Transverse colon (tissue), 4 donors: ENCODE results near the gene C15orf62. TPM values are rescaled to one million over a fixed set of nuclear protein-coding genes. Genes with fewer than 3 reads are reported as not detected.

Source experiments
- DNase-seq: peaks from one replicate; pipeline ENCODE4 v3.0.0-alpha.2; 2019
- H3K27ac ChIP-seq, 4 donors: fragments of 200-600 bp; sonication (generic); 2 replicates each; pipeline ENCODE4 v1.5.1; 2016 to 2018; ENCODE audit warnings: inconsistent platforms in 4 of 4
- H3K27me3 ChIP-seq: fragments of 200-600 bp; sonication (generic); 2 replicates; pipeline ENCODE4 v1.5.1; 2017; ENCODE audit warnings: inconsistent platforms
- H3K36me3 ChIP-seq, 4 donors: fragments of 200-600 bp; sonication (generic); 2 replicates each; pipeline ENCODE4 v1.5.1; 2017 to 2019; ENCODE audit warnings: inconsistent platforms in 4 of 4
- H3K4me1 ChIP-seq, 4 donors: fragments of 200-600 bp; sonication (generic); 2 replicates each; pipeline ENCODE4 v1.5.1; 2017 to 2020; ENCODE audit warnings: inconsistent platforms in 4 of 4
- H3K4me3 ChIP-seq, 4 donors: fragments of 200-600 bp; sonication (generic); 1 replicate in 1 of 4; 2 replicates in 3 of 4; pipeline versions ENCODE4 v1.5.1 to v1.6.1; 2017 to 2019; ENCODE audit warnings: inconsistent platforms in 4 of 4
- H3K9me3 ChIP-seq, 2 donors: fragments of 200-600 bp; sonication (generic); 2 replicates each; pipeline ENCODE4 v1.5.1; 2017 to 2019; ENCODE audit warnings: inconsistent platforms in 2 of 2
- EP300 ChIP-seq: sonication (generic); formaldehyde crosslinking; IDR thresholded peaks from one replicate; pipeline ENCODE4 v1.6.1; 2017; ENCODE audit warnings: antibody characterized with exemption, low read depth
- POLR2A ChIP-seq: fragments of 450-650 bp; IDR thresholded peaks from one replicate; pipeline ENCODE4 v1.6.1; 2016; ENCODE audit warnings: antibody characterized with exemption, mild to moderate bottlenecking, moderate library complexity
- POLR2AphosphoS5 ChIP-seq, 3 donors: sonication (generic); formaldehyde crosslinking; IDR thresholded peaks; one replicate each; pipeline ENCODE4 v1.6.1; 2016; ENCODE audit warnings: antibody characterized with exemption in 3 of 3
- WGBS, 2 donors: methylation state at CpG; one replicate each; pipeline ENCODE4 v1.1.5; 2018; ENCODE audit warnings: low coverage in 1 of 2; 5-methylcytosine and 5-hydroxymethylcytosine counted together
- in situ Hi-C, 4 donors: fragments of 200-750 bp; cut with MboI; loops; one replicate each; pipeline versions ENCODE4 v1.15.0 to v1.15.1; 2017; ENCODE audit warnings: low sequenced_read_pairs in 3 of 4, low pct_ligation_motif_present in 1 of 4, low pct_unique_long_range_greater_than_20kb in 1 of 4
- intact Hi-C: fragments of 100-400 bp; cut with DNase I; formaldehyde crosslinking; loops from one replicate; pipeline ENCODE4 v1.15.1; 2023; ENCODE audit warnings: low total_unique reads
- total RNA-seq, 4 donors: library from RNA; depleted of rRNA; stranded (reverse); fragments of >200 nt; gene quantifications; one replicate each; pipeline ENCODE4 v1.1.0, GENCODE V29; 2016
- TF ChIP-seq, protein P1 (sequence below), 5 experiments: fragments of 200-600 bp in 3 of 5; fragments of 450-650 bp in 2 of 5; sonication (generic) in 3 of 5; IDR thresholded peaks; 1 replicate in 2 of 5; 2 replicates in 3 of 5; pipeline ENCODE4 v1.5.1; 2016 to 2017; ENCODE audit warnings: antibody characterized with exemption in 5 of 5, inconsistent platforms in 3 of 5, mild to moderate bottlenecking in 2 of 5, moderate library complexity in 1 of 5

Gene C15orf62
- total RNA-seq, 4 donors from 2014 or later = 0.14 to 0.32 TPM; not detected in 2

DNA sequence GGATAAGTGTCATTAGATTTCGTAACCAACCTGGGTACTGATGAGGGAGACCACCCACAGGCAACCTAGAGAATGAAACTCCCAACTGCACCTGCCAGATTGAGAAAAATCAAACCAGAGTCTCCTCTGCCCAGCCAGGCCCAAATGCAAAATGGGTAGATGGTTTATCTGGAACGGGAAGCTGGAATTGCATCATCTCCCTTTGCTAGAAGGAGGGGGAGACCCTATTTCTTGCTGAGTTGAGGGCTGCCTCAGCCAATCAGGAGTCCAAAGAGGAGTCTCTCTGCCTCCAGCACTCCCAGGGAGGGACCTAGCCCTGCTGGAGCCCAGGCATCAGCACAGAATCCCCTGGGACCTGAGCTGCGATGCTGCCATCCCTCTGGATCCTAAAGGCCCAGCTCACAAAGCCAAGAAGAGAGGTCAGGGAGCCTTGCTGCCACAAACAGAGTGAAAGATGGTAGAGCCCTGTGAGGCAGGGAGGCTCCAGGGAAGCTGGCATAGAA lies 22.8 kb upstream of the C15orf62 start:
- Histone ChIP-seq H3K4me3 (no peak overlapping the region), H3K27me3 (no peaks in the 10 kb centered on the region), H3K4me1 (peaks cover 0 to 3% (median 0%) of the 10 kb centered on the region in 4 donors), H3K9me3 (no peaks in the 10 kb centered on the region), H3K27ac (no peak overlapping the region), H3K36me3 (peaks cover 0 to 47% (median 16%) of the 10 kb centered on the region in 4 donors)
- no peak for DNase-seq
- 80 to 85% methylated on average over 2 to 3 of the region's 3 CpGs for WGBS, 2 donors
- in situ Hi-C loops = no loop called here
- TF ChIP-seq POLR2AphosphoS5 (IDR thresholded peaks at IDR 0.05) = no peak
- TF ChIP-seq EP300 = no peak
- TF ChIP-seq, protein P1, sequence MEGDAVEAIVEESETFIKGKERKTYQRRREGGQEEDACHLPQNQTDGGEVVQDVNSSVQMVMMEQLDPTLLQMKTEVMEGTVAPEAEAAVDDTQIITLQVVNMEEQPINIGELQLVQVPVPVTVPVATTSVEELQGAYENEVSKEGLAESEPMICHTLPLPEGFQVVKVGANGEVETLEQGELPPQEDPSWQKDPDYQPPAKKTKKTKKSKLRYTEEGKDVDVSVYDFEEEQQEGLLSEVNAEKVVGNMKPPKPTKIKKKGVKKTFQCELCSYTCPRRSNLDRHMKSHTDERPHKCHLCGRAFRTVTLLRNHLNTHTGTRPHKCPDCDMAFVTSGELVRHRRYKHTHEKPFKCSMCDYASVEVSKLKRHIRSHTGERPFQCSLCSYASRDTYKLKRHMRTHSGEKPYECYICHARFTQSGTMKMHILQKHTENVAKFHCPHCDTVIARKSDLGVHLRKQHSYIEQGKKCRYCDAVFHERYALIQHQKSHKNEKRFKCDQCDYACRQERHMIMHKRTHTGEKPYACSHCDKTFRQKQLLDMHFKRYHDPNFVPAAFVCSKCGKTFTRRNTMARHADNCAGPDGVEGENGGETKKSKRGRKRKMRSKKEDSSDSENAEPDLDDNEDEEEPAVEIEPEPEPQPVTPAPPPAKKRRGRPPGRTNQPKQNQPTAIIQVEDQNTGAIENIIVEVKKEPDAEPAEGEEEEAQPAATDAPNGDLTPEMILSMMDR (IDR thresholded peaks at IDR 0.05) = no peak
- TF ChIP-seq POLR2A = no peak
- intact Hi-C loops = no loop called here

DNA sequence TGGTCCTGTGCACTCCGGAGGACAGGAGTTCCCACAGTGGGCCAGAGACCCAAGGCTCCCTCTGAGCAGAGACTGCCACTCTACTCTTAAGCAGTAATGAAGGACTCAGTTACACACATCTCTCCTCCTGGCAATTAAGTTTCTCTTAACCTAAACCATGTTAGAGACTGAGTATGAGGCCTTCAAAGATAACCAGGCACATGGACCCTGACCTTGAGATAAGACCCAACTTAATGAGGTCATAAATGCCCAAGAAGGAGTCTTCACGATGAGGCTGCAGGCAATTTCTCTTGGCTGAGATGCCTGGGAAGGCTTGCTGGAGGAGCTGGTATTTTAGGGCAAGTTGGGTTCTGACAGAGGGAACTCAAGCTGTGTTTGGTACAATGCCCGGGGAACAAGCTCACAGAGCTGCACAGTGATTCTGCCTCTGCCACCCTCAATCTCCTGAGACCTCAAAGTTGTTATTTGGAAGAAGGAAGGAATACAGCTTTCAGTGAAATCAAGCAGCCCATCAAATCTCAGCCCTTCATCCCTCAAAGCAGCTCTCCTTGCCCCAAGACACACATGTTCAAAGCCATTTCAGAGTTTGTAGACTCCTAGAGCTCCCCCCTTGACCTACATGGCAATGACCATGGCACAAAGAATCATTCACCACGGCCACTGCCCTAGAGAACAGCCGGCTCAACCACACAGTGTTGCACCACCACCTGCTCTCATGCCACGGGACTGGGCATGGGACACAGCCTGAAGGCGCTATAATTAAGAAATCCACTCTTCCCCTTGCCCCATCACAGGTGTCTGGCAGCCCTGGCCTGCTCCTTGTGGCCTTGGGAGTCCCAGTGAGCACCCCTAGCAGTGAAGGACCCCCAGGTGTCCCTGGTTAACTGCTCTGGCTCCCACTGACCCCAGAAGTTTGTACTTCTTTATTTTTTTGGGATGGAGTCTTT lies 21.8 kb upstream of the C15orf62 start:
- in situ Hi-C loops (no loop called here), intact Hi-C loops (no loop called here)
- peaks cover 0 to 5% (median 2%) of the 10 kb centered on the region in 4 donors for H3K4me1 ChIP-seq
- TF ChIP-seq EP300 = no peak
- no peak for TF ChIP-seq POLR2AphosphoS5 (IDR thresholded peaks at IDR 0.05)
- TF ChIP-seq, protein P1 (IDR thresholded peaks at IDR 0.05) = no peak
- no peak for TF ChIP-seq POLR2A
- H3K36me3 ChIP-seq = peaks cover 0 to 39% (median 16%) of the 10 kb centered on the region in 4 donors
- H3K27ac ChIP-seq = no peak overlapping the region
- H3K27me3 ChIP-seq = no peaks in the 10 kb centered on the region
- no peak for DNase-seq
- no peak overlapping the region for H3K4me3 ChIP-seq
- H3K9me3 ChIP-seq = no peaks in the 10 kb centered on the region
- WGBS, 2 donors = 65% methylated on average over 7 of the region's 7 CpGs; no CpG with 5 or more reads in 1 of the 2 donors

DNA sequence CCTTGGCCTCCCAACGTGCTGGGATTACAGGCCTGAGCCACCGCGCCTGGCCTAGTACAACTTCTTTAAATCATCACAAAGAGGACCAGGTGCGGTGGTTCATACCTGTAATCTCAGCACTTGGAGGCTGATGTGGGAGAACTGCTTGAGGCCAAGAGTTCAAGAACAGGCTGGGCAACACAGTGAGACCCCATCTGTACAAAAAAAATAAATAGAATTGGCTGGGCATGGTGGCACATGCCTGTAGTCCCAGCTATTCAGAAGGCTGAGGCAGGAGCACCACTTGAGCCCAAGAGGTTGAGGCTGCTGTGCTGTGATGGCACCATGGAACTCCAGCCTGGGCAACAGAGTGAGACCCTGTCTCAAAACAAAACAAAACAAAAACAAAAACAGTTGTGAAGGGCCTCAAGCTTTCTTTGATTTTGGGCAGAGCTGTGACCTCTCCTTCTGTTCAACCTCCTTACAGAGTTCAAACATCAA lies 20.6 kb upstream of the C15orf62 start:
- no peak for DNase-seq
- Histone ChIP-seq H3K27ac (no peak overlapping the region), H3K4me3 (no peak overlapping the region), H3K9me3 (no peaks in the 10 kb centered on the region), H3K4me1 (peaks cover 0 to 17% (median 9%) of the 10 kb centered on the region in 4 donors), H3K27me3 (no peaks in the 10 kb centered on the region), H3K36me3 (peaks cover 0 to 33% (median 13%) of the 10 kb centered on the region in 4 donors)
- TF ChIP-seq, protein P1 (IDR thresholded peaks at IDR 0.05) = no peak
- TF ChIP-seq EP300 (no peak), POLR2AphosphoS5 (IDR thresholded peaks at IDR 0.05) (no peak), POLR2A (no peak)
- intact Hi-C loops = no loop called here
- WGBS, 2 donors = 97% methylated on average over 4 of the region's 4 CpGs; no CpG with 5 or more reads in 1 of the 2 donors
- in situ Hi-C loops = no loop called here

DNA sequence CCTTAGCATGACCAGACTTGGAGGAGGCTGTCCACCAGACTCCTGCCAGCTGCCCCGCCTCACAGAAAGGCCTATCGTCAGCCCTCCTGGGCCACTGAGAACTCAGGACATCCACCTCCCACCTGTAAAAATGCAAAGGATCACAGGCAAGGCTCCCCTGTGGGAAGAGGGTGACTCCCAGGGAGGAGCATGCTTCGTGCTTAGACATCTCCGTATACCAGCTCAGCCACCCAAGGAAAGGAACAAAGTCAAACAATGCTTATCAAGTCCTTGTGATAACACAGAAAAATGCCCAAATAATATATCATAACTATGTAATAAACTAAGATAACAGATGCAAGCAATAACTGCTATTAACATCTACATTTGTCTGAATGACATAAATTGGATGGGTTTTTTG lies 18.9 kb upstream of the C15orf62 start:
- no peak for DNase-seq
- Histone ChIP-seq H3K36me3 (peaks cover 0 to 26% (median 10%) of the 10 kb centered on the region in 4 donors), H3K27ac (no peak overlapping the region), H3K27me3 (no peaks in the 10 kb centered on the region), H3K4me1 (peaks cover 0 to 23% (median 12%) of the 10 kb centered on the region in 4 donors), H3K4me3 (no peak overlapping the region), H3K9me3 (no peaks in the 10 kb centered on the region)
- WGBS, 2 donors = 85 to 96% methylated on average over 3 to 4 of the region's 4 CpGs
- in situ Hi-C loops (loop anchor here in 1 of 4 donors (25.0 kb wide), 1 partner anchor 164 kb away; the partner anchor contains the start of gene KNL1), intact Hi-C loops (no loop called here)
- TF ChIP-seq POLR2A (no peak), POLR2AphosphoS5 (IDR thresholded peaks at IDR 0.05) (no peak), EP300 (no peak)
- TF ChIP-seq, protein P1 (IDR thresholded peaks at IDR 0.05) = no peak
